Ovary (tissue), 9 donors: ENCODE data around the gene USP24. TPM values are rescaled to one million over a fixed set of nuclear protein-coding genes. Genes with fewer than 3 reads are reported as not detected.

Experiments
- DNase-seq, 5 donors: peaks; one replicate each; pipeline ENCODE4 v3.0.0-alpha.2; 2019 to 2020
- H3K27ac ChIP-seq, 2 donors: fragments of 200-600 bp; one replicate each; pipeline versions ENCODE4 v1.5.1 to v1.8.0; 2019 to 2022
- H3K27me3 ChIP-seq: fragments of 200-600 bp; one replicate; pipeline ENCODE4 v1.8.0; 2022
- H3K36me3 ChIP-seq: fragments of 200-600 bp; sonication (generic); one replicate; pipeline ENCODE4 v1.5.1; 2019
- H3K4me1 ChIP-seq: one replicate; pipeline ENCODE4 v1.8.1; 2013; ENCODE audit warnings: mild to moderate bottlenecking, moderate library complexity; ENCODE audit not compliant: insufficient read depth
- H3K4me3 ChIP-seq: fragments of 200-600 bp; sonication (generic); one replicate; pipeline ENCODE4 v1.5.1; 2017
- H3K9me3 ChIP-seq, 2 donors: fragments of 200-600 bp in 1 of 2; sonication (generic) in 1 of 2; one replicate each; pipeline versions ENCODE4 v1.5.1 to v1.8.1; 2013 to 2019; ENCODE audit warnings: mild to moderate bottlenecking in 1 of 2, moderate library complexity in 1 of 2
- EP300 ChIP-seq: sonication (generic); formaldehyde crosslinking; IDR thresholded peaks from one replicate; pipeline ENCODE4 v1.6.1; 2017; ENCODE audit warnings: antibody characterized with exemption
- POLR2A ChIP-seq: fragments of 450-650 bp; IDR thresholded peaks from one replicate; pipeline ENCODE4 v1.6.1; 2017; ENCODE audit warnings: antibody characterized with exemption, mild to moderate bottlenecking, moderate library complexity
- WGBS, 3 donors: extraction: QIAGEN DNeasy Blood & Tissue Kit in 1 of 3; methylation state at CpG; one replicate each; pipeline versions ENCODE4 v1.1.5 to v1.1.7; 2013 to 2017; 5-methylcytosine and 5-hydroxymethylcytosine counted together
- intact Hi-C, 4 donors: fragments of 100-400 bp; cut with DNase I; formaldehyde crosslinking; loops; one replicate each; pipeline versions ENCODE4 v1.11.0 to v1.15.1; 2022 to 2023
- polyA plus RNA-seq, 2 donors: library from polyadenylated mRNA; stranded (reverse); fragments of 200-250 nt in 1 of 2; fragments of 350-450 nt in 1 of 2; fragmentation: Illumina TruSeq in 1 of 2; extraction: RNeasy Lipid Tissue Mini Kit (QIAGEN cat#74804) in 1 of 2; gene quantifications; one replicate each; pipeline ENCODE4 v1.2.3, GENCODE V29; 2013 to 2014
- total RNA-seq, 7 donors: library from RNA; depleted of rRNA in 2 of 7; stranded (reverse); fragments of >200 nt in 2 of 7; fragmentation: NEBNext Ultra II Directional in 3 of 7; extraction: Animal tissue kit (Norgen Biotek cat#: 25700) in 3 of 7; gene quantifications; one replicate each; pipeline versions ENCODE4 v1.1.0 to v1.2.4, GENCODE V29; 2016 to 2023
- TF ChIP-seq, protein P1 (sequence below), 3 donors: fragments of 450-650 bp in 2 of 3; fragments of 200-600 bp in 1 of 3; IDR thresholded peaks; one replicate each; pipeline versions ENCODE4 v1.5.1 to v1.8.0; 2016 to 2022; ENCODE audit warnings: antibody characterized with exemption in 3 of 3, mild to moderate bottlenecking in 1 of 3
- donor health status: DM: no; HTN: no; CAD: no; lungs with moderate emphysema.
- donor health status: DM: no; HTN: no; CAD: no.
- donor health status: Bipolar disorder and iron deficiency.
- donor health status: DM: yes; HTN: yes; CAD: no.
- donor health status: DM: no; HTN: no; CAD: no.
- donor health status: DM: yes; HTN: yes; CAD: no.

USP24 gene
- total and polyA plus RNA-seq, 9 donors: 11.5 to 51.4 (median 33.5) TPM

DNA sequence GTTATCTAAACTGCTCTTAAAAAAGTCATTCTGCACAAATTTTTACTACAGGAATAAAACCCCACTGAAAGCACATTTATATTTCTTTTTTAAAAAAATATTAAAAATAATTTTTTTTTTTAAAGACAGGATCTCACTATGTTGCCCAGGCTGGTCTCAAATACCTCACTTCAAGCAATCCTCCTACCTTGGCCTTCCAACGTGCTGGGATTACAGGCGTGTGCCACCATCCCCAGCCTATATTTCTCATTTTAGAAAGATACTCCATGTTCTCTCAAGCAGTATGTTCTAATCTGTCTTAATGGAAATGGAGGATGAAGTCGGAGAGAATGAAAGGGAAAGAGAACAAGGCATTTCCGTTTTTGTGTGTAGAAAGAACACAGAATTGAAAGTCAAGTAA, 17.1 kb downstream of the USP24 start:
- H3K27ac ChIP-seq: no peak overlapping the region
- no peaks in the 10 kb centered on the region for H3K27me3 ChIP-seq
- peaks cover 8% of the 10 kb centered on the region for H3K4me1 ChIP-seq
- DNase-seq: no peak
- no peak for TF ChIP-seq POLR2A
- TF ChIP-seq, protein P1, sequence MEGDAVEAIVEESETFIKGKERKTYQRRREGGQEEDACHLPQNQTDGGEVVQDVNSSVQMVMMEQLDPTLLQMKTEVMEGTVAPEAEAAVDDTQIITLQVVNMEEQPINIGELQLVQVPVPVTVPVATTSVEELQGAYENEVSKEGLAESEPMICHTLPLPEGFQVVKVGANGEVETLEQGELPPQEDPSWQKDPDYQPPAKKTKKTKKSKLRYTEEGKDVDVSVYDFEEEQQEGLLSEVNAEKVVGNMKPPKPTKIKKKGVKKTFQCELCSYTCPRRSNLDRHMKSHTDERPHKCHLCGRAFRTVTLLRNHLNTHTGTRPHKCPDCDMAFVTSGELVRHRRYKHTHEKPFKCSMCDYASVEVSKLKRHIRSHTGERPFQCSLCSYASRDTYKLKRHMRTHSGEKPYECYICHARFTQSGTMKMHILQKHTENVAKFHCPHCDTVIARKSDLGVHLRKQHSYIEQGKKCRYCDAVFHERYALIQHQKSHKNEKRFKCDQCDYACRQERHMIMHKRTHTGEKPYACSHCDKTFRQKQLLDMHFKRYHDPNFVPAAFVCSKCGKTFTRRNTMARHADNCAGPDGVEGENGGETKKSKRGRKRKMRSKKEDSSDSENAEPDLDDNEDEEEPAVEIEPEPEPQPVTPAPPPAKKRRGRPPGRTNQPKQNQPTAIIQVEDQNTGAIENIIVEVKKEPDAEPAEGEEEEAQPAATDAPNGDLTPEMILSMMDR (IDR thresholded peaks at IDR 0.05): no peak
- no peak for TF ChIP-seq EP300
- no peaks in the 10 kb centered on the region for H3K36me3 ChIP-seq
- intact Hi-C loops: no loop called here
- no peaks in the 10 kb centered on the region for H3K9me3 ChIP-seq
- 91 to 92% (median 92%) methylated on average over 4 of the region's 4 CpGs for WGBS, 3 donors
- H3K4me3 ChIP-seq: no peak overlapping the region

DNA sequence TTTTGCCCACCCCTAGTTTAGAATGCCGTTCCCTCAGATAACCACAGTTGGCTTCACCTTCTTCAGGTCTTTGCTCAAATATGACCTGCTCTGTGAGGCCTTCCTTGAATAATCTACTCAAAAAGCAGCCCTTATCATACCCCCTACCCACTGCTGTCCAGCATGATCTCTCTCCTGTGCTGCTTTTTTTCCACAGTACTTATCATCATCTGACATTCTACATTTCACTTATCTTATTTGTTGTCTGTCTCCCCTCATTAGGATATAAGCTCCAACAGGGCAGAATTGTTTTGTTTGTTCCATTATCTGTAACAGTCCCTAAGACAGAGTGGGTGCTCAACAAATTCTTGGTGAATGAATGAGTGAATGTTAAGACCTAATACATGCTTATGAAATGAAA, 18.1 kb downstream of the USP24 start:
- Histone ChIP-seq H3K27ac (no peak overlapping the region), H3K9me3 (no peaks in the 10 kb centered on the region), H3K36me3 (no peaks in the 10 kb centered on the region), H3K4me1 (peaks cover 8% of the 10 kb centered on the region), H3K27me3 (no peaks in the 10 kb centered on the region), H3K4me3 (no peak overlapping the region)
- TF ChIP-seq POLR2A: no peak
- TF ChIP-seq EP300: no peak
- TF ChIP-seq, protein P1 (IDR thresholded peaks at IDR 0.05): no peak
- intact Hi-C loops: no loop called here
- no peak for DNase-seq
- WGBS, 3 donors: 76 to 94% (median 93%) methylated on average over 1 of the region's 1 CpG

DNA sequence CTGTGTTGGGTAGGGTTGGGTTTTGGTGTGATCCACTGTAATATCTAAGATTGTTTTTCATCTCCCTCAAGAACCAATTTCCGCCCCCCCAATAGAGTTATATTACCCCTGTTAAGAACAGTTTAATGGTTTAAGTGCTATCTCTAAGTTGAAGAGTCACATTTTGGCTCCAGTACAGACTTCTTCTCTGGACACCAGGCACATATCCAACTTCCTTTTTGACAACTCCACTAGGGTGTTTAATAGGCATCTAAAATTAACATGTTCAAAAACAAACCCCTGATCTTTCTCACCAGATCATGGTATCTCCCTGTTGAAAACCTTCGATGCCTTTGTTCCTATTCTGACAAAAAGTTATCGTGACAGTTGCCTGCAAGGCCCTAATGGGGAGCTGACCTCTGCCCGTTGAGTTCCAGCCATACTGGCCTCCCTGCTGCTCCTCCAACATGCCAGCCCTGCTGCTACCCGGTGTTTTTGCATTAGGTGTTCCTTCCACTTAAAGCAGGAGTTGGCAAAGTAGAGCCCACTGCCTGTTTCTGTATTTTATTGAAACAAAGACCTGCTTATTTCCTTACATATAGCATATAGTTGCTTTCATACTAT, 18.6 kb downstream of the USP24 start:
- H3K4me1 ChIP-seq: peaks cover 8% of the 10 kb centered on the region
- no peaks in the 10 kb centered on the region for H3K9me3 ChIP-seq
- no peaks in the 10 kb centered on the region for H3K36me3 ChIP-seq
- H3K4me3 ChIP-seq: no peak overlapping the region
- no peak overlapping the region for H3K27ac ChIP-seq
- TF ChIP-seq POLR2A: no peak
- TF ChIP-seq, protein P1 (IDR thresholded peaks at IDR 0.05): no peak
- TF ChIP-seq EP300: no peak
- WGBS, 3 donors: 57 to 71% (median 62%) methylated on average over 5 of the region's 5 CpGs
- no peaks in the 10 kb centered on the region for H3K27me3 ChIP-seq
- intact Hi-C loops: no loop called here
- no peak for DNase-seq

DNA sequence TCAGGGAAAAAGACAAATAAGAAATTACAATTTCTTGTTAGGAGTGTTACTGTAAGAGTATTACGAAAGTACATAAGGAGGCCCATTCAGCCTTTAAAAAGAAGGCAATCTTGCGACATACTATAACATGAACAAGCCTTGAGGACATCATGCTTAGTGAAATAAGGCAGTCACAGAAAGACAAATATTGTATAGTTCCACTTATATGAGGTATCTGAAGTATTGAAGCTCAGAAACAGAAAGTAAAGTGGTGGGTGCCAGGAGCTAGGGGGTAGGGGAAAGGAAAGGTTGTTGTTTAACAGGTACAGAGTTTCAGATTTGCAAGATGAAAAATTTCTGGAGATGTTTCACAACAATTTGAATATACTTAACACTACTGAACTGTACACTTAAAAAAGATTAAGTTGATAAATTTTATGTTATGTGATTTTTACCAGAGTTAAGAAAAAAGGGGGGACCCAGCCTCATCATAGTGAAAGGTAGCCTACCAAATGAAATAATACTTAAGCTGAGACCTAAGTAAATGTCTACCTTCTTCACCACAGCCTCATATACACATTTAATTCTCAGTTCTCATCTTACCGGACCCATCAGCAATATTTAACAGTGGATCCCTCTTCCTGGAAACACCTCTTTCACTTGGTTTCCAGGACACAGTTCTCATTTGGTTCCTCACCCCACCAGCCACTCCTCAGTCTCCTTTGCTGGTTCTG, 19.5 kb downstream of the USP24 start:
- Histone ChIP-seq H3K36me3 (no peaks in the 10 kb centered on the region), H3K9me3 (no peaks in the 10 kb centered on the region), H3K27me3 (no peaks in the 10 kb centered on the region), H3K4me3 (no peak overlapping the region), H3K4me1 (peaks cover 8% of the 10 kb centered on the region), H3K27ac (no peak overlapping the region)
- TF ChIP-seq, protein P1 (IDR thresholded peaks at IDR 0.05): no peak
- no peak for TF ChIP-seq POLR2A
- TF ChIP-seq EP300: no peak
- DNase-seq: no peak
- WGBS, 3 donors: 96 to 99% (median 97%) methylated on average over 3 of the region's 3 CpGs
- intact Hi-C loops: no loop called here
